T-helper 2 cell treated with Interferon-gamma antibody and Interleukin-4, amounts not matched to agents 5 μg/mL and 100 μg/mL, for 36 hours (primary cell): ENCODE data around the gene SETD5.

Experiments used
- DNase-seq: peaks from one replicate; pipeline ENCODE4 v3.0.0; 2021; ENCODE audit warnings: low spot score
- H3K27ac Mint-ChIP-seq: one replicate; pipeline ENCODE4 v1.8.0; 2021; ENCODE audit warnings: mild to moderate bottlenecking, mixed read lengths
- H3K27me3 Mint-ChIP-seq: one replicate; pipeline ENCODE4 v1.8.0; 2021; ENCODE audit warnings: low read depth, mixed read lengths
- H3K36me3 Mint-ChIP-seq: one replicate; pipeline ENCODE4 v1.8.0; 2021; ENCODE audit warnings: low read depth, mixed read lengths
- H3K4me1 Mint-ChIP-seq: one replicate; pipeline ENCODE4 v1.8.0; 2021; ENCODE audit warnings: low read depth, mixed read lengths
- H3K4me3 Mint-ChIP-seq: one replicate; pipeline ENCODE4 v1.8.0; 2022; ENCODE audit warnings: mild to moderate bottlenecking, moderate library complexity, mixed read lengths
- H3K9me3 Mint-ChIP-seq: one replicate; pipeline ENCODE4 v1.8.0; 2021; ENCODE audit warnings: mixed read lengths

The SETD5 gene, protein sequence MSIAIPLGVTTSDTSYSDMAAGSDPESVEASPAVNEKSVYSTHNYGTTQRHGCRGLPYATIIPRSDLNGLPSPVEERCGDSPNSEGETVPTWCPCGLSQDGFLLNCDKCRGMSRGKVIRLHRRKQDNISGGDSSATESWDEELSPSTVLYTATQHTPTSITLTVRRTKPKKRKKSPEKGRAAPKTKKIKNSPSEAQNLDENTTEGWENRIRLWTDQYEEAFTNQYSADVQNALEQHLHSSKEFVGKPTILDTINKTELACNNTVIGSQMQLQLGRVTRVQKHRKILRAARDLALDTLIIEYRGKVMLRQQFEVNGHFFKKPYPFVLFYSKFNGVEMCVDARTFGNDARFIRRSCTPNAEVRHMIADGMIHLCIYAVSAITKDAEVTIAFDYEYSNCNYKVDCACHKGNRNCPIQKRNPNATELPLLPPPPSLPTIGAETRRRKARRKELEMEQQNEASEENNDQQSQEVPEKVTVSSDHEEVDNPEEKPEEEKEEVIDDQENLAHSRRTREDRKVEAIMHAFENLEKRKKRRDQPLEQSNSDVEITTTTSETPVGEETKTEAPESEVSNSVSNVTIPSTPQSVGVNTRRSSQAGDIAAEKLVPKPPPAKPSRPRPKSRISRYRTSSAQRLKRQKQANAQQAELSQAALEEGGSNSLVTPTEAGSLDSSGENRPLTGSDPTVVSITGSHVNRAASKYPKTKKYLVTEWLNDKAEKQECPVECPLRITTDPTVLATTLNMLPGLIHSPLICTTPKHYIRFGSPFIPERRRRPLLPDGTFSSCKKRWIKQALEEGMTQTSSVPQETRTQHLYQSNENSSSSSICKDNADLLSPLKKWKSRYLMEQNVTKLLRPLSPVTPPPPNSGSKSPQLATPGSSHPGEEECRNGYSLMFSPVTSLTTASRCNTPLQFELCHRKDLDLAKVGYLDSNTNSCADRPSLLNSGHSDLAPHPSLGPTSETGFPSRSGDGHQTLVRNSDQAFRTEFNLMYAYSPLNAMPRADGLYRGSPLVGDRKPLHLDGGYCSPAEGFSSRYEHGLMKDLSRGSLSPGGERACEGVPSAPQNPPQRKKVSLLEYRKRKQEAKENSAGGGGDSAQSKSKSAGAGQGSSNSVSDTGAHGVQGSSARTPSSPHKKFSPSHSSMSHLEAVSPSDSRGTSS (N-terminal part only)

DNA sequence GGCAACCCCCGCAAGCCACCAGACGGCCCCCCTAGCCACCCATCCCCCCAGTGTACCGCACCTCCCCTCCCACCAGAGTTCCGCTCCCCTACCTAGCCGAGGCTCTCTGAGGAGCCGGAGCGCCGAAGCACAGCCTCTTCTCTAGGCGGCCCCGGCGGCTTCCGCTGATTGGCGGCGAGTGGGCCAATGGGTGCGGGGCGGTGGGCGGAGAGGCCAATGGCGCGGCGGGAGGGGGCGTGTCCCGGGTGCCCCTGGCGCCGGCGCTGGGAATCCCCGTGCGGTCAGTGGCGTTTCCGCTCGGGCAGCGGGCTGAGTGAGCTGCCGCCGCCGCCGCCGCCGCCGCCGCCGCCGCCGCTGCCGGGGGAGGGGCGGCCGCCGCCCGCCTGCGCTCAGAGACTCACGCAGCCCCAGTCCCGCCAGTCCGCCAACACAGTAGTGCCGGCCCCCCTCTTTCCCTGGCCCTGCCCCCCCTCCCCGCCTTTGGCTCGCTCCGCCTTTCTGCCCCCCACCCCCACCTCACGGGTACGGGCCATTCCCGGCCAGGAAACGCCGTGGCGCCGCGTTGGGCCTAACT is at the start of gene SETD5:
SETD5 (plus strand) TSS at position 284 of the 574 bp plus-strand sequence. CDS start 31,324 bp downstream, outside the sequence.
- peak; percentile 99 for DNase-seq

GRCh38 chr3:9347887-9348286 is 49.5 kb upstream of the SETD5 start:
- Mint-ChIP-seq H3K27me3 (no peaks in the 10 kb centered on the region), H3K9me3 (no peaks in the 10 kb centered on the region), H3K4me1 (peaks cover under 1% of the 10 kb centered on the region), H3K4me3 (no peak overlapping the region), H3K36me3 (no peaks in the 10 kb centered on the region), H3K27ac (no peak overlapping the region)
- no peak for DNase-seq

More for the DNA sequence above, at the start of gene SETD5:
- H3K36me3 Mint-ChIP-seq, result peaks cover 46% of the 10 kb centered on the region
- peak within 1 kb of the TSS; percentile 99 for H3K27ac Mint-ChIP-seq
- H3K9me3 Mint-ChIP-seq, result no peaks in the 10 kb centered on the region
- H3K4me3 Mint-ChIP-seq, result peak within 1 kb of the TSS; percentile 99
- H3K4me1 Mint-ChIP-seq, result peaks cover 46% of the 10 kb centered on the region
- no peaks in the 10 kb centered on the region for H3K27me3 Mint-ChIP-seq

- H3K27me3 Mint-ChIP-seq, result no peaks in the 10 kb centered on the region
- H3K4me3 Mint-ChIP-seq, result no peak overlapping the region
- peaks cover 7% of the 10 kb centered on the region for H3K4me1 Mint-ChIP-seq
- H3K27ac Mint-ChIP-seq, result no peak overlapping the region
- DNase-seq, result no peak
- H3K9me3 Mint-ChIP-seq, result no peaks in the 10 kb centered on the region
- H3K36me3 Mint-ChIP-seq, result no peaks in the 10 kb centered on the region
These were observed 47.9 kb upstream of the SETD5 start for GRCh38 chr3:9349321-9350117.

GRCh38 chr3:9351709-9352126 is 45.7 kb upstream of the SETD5 start:
- H3K27ac Mint-ChIP-seq, result no peak overlapping the region
- H3K27me3 Mint-ChIP-seq, result no peaks in the 10 kb centered on the region
- no peak overlapping the region for H3K4me3 Mint-ChIP-seq
- H3K9me3 Mint-ChIP-seq, result no peaks in the 10 kb centered on the region
- H3K4me1 Mint-ChIP-seq, result peaks cover 17% of the 10 kb centered on the region
- H3K36me3 Mint-ChIP-seq, result no peaks in the 10 kb centered on the region
- no peak for DNase-seq

DNA sequence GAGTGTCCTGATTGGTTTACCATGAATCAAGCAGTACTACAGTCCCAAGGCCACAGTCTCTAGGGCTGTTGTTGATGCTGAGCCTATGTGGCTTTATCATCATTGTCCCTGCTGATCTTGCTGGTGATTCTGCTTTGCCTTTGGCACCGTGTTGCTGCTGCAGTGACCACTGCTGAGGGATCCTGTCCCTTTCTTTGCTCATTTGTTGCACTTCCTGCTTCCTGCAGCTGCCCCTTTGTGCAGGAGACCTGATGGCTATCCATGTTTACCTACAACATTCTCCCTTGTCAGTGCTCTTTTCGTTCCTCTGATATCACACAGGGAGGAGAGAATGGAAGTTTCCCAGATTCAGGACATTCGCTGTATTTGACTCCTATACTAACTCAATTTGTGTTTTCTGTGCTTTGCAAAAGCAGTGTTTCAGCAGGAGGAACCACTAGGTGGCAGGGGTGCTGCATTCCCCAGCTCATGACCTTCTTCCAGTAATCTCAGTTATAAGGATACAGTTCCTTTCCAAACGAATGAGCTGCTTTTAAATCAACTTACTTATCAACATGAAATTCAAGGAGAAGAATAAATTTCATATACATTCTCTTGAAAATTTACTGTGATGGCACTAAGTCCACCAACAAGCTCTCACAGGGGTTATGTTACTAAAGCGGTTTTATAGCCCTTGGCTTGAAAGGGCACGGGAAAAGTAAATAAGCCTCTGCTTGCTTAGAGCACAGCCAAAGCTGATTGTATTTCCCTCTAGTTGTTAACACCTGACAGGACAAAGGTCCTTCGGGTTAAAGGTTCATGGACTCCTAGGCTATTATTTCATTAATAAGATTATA is 44.3 kb upstream of the SETD5 start:
- Mint-ChIP-seq H3K27ac (no peak overlapping the region), H3K36me3 (no peaks in the 10 kb centered on the region)

DNA sequence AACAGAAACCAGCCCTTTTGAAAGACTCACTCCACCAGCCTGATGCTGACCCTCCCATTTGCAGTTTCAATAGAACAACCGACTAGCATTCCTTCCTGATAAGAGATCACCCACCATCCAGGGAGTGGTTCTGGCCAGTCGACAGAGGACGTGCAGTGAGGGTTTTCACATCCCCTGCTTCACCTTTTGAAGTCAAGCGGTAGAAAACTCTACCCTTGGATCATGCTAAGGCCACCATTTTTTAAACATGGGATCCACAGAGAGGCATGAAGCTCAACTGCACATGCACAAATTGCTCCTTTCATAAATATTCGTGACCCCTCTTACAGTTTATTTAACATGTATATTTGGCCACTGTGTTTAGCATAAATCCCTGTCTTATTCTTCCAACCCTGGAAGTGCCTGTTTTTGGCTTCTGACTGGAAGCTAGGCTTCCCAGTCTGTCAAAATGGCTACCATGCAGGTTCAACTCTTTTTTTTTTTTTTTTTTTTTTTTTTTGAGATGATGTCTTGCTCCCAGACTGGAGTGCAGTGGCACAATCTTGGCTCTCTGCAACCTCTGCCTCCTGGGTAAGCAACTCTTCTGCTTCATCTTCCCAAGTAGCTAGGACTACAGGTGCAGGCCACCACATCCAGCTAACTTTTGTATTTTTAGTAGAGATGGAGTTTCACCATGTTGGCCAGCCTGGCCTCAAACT is 35.6 kb upstream of the SETD5 start:
- Mint-ChIP-seq H3K4me1 (peaks cover 27% of the 10 kb centered on the region), H3K36me3 (peaks cover 29% of the 10 kb centered on the region), H3K9me3 (no peaks in the 10 kb centered on the region), H3K4me3 (peak overlapping the region; percentile 24), H3K27ac (peak overlapping the region; percentile 31), H3K27me3 (peaks cover 3% of the 10 kb centered on the region)
- DNase-seq, result no peak

More for the DNA sequence above, 44.3 kb upstream of the SETD5 start:
- Mint-ChIP-seq H3K4me1 (peaks cover 17% of the 10 kb centered on the region), H3K27me3 (no peaks in the 10 kb centered on the region), H3K4me3 (no peak overlapping the region), H3K9me3 (no peaks in the 10 kb centered on the region)
- peak; percentile 26 for DNase-seq

- H3K4me3 Mint-ChIP-seq, result peak within 1 kb of the TSS; percentile 95
- peak; percentile 94 for DNase-seq
- peak within 1 kb of the TSS; percentile 99 for H3K27ac Mint-ChIP-seq
- H3K4me1 Mint-ChIP-seq, result peaks cover 27% of the 10 kb centered on the region
- H3K36me3 Mint-ChIP-seq, result peaks cover 35% of the 10 kb centered on the region
- H3K27me3 Mint-ChIP-seq, result peaks cover 3% of the 10 kb centered on the region
- H3K9me3 Mint-ChIP-seq, result no peaks in the 10 kb centered on the region
These were observed 34.5 kb upstream of the SETD5 start, which contains the start of gene THUMPD3 for GRCh38 chr3:9362731-9363530. THUMPD3 (plus strand) TSS chr3:9363054; CDS start chr3:9365069, 2,015 bp downstream.

DNA sequence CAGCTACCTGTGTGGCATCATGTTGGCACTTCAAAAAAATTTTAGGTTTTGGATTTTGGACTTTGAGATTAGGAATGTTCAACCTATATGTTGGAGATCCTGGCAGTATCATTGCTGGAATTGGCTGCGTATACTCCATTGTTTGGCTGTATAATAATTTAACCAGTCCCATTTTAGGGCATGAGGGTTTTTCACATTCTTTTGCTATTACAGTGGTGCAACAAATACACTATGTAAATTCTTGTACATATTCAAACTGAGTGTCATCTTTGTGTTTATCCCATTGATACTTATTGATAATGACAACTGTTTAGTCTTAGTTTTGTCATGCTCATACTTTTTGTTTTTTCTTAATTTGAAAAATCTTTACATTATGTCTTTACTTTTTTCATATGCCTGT is 27.9 kb upstream of the SETD5 start:
- no peak overlapping the region for H3K4me3 Mint-ChIP-seq

DNA sequence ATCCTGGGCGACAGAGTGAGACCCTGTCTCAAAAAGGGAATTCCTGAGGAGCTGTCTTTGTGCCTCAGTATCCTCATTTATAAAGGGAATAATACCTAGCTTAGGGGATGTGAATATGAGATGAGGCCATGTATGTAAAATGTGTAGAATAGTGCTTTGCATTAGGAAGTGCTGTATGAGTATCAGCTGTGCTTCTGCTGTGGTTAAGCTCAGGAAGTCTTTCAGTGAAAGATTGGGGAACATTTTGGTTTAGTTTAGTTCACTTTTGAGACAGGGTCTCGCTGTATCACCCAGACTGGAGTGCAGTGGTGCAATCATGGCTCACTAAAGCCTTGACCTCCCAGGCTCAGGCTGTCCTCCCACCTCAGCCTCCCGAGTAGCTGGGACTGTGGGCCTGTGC is 23.9 kb upstream of the SETD5 start:
- no peaks in the 10 kb centered on the region for H3K9me3 Mint-ChIP-seq
- peaks cover 18% of the 10 kb centered on the region for H3K4me1 Mint-ChIP-seq
- H3K27ac Mint-ChIP-seq, result peak overlapping the region; percentile 1
- H3K4me3 Mint-ChIP-seq, result peak overlapping the region; percentile 2
- no peak for DNase-seq
- H3K27me3 Mint-ChIP-seq, result no peaks in the 10 kb centered on the region
- H3K36me3 Mint-ChIP-seq, result peaks cover 65% of the 10 kb centered on the region

More for the DNA sequence above, 27.9 kb upstream of the SETD5 start:
- Mint-ChIP-seq H3K9me3 (no peaks in the 10 kb centered on the region), H3K4me1 (peaks cover 24% of the 10 kb centered on the region), H3K27ac (no peak overlapping the region), H3K36me3 (peaks cover 64% of the 10 kb centered on the region), H3K27me3 (no peaks in the 10 kb centered on the region)
- no peak for DNase-seq

- H3K36me3 Mint-ChIP-seq, result peaks cover 55% of the 10 kb centered on the region
- no peak overlapping the region for H3K27ac Mint-ChIP-seq
- no peak overlapping the region for H3K4me3 Mint-ChIP-seq
- no peaks in the 10 kb centered on the region for H3K9me3 Mint-ChIP-seq
- H3K4me1 Mint-ChIP-seq, result peaks cover 18% of the 10 kb centered on the region
- no peaks in the 10 kb centered on the region for H3K27me3 Mint-ChIP-seq
- no peak for DNase-seq
These were observed 19.4 kb upstream of the SETD5 start for GRCh38 chr3:9377981-9378380.

DNA sequence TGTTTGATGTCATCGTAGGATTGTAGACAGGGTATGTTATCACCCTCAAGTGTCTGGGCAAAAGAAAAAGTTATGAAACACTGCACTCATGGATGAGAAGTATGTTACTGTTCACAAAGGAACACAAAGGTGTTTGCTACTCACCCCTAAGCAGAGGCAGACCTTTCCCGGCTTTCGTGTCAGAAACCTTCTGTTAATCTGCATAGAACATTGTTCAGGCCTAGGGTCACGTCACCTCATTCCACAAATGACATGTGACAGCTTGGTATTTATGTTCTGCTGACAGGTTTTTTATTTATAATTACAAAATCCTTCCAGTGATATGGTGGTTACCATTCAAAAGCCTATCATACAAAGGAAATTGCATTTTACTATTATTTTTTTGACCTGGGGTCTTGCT is 18.1 kb upstream of the SETD5 start:
- Mint-ChIP-seq H3K27ac (no peak overlapping the region), H3K9me3 (no peaks in the 10 kb centered on the region), H3K4me3 (no peak overlapping the region), H3K36me3 (peaks cover 58% of the 10 kb centered on the region), H3K27me3 (no peaks in the 10 kb centered on the region), H3K4me1 (peaks cover 12% of the 10 kb centered on the region)
- no peak for DNase-seq
